ENCODE measurements around the gene DACT1.

DACT1 gene

GRCh38 chr14:58629281-58629680 lies 8.5 kb upstream of the DACT1 start:
- H3F3A ChIP-seq (ENCODE audit: insufficient read depth, low read length), result no peaks in the 10 kb centered on the region
- no peak overlapping the region for H3K27ac ChIP-seq (ENCODE audit: low read depth, low read length, poor library complexity, severe bottlenecking)
- H2AFZ ChIP-seq (ENCODE audit: low read length), result no peak overlapping the region
- TF ChIP-seq EZH2 (IDR thresholded peaks at IDR 0.05; ENCODE audit: borderline replicate concordance, low read length), result no peak
- no peak for TF ChIP-seq CTCF (IDR thresholded peaks at IDR 0.05; ENCODE audit: low read length)
- H3K9me2 ChIP-seq (ENCODE audit: low read depth, low read length), result no peaks in the 10 kb centered on the region
- no peak overlapping the region for H3K4me2 ChIP-seq (ENCODE audit: low read length)
- H3K36me3 ChIP-seq (ENCODE audit: insufficient read depth, low read length), result no peaks in the 10 kb centered on the region
- no peaks in the 10 kb centered on the region for H4K20me1 ChIP-seq (ENCODE audit: insufficient read depth, low read length)
- no peaks in the 10 kb centered on the region for H3K79me2 ChIP-seq (ENCODE audit: insufficient read depth, low read length)
- H3K4me3 ChIP-seq (ENCODE audit: low read depth, low read length, poor library complexity, severe bottlenecking), result no peak overlapping the region
- no peaks in the 10 kb centered on the region for H3K4me1 ChIP-seq (ENCODE audit: insufficient read depth, low read length, severe bottlenecking)
- H3K27me3 ChIP-seq (ENCODE audit: insufficient read depth, low read length), result no peaks in the 10 kb centered on the region
- H3K9ac ChIP-seq (ENCODE audit: low read length), result no peak overlapping the region
- no peaks in the 10 kb centered on the region for H3K9me3 ChIP-seq (ENCODE audit: low read length)

GRCh38 chr14:58631732-58632131 lies 6.0 kb upstream of the DACT1 start:
- Histone ChIP-seq H3K4me3 (ENCODE audit: low read depth, low read length, poor library complexity, severe bottlenecking) (no peak overlapping the region), H4K20me1 (ENCODE audit: insufficient read depth, low read length) (no peaks in the 10 kb centered on the region), H3K9ac (ENCODE audit: low read length) (no peak overlapping the region), H2AFZ (ENCODE audit: low read length) (no peak overlapping the region), H3K79me2 (ENCODE audit: insufficient read depth, low read length) (no peaks in the 10 kb centered on the region), H3K4me2 (ENCODE audit: low read length) (no peak overlapping the region), H3K36me3 (ENCODE audit: insufficient read depth, low read length) (no peaks in the 10 kb centered on the region), H3K9me3 (ENCODE audit: low read length) (no peaks in the 10 kb centered on the region), H3K27me3 (ENCODE audit: insufficient read depth, low read length) (no peaks in the 10 kb centered on the region), H3F3A (ENCODE audit: insufficient read depth, low read length) (no peaks in the 10 kb centered on the region), H3K9me2 (ENCODE audit: low read depth, low read length) (no peaks in the 10 kb centered on the region), H3K4me1 (ENCODE audit: insufficient read depth, low read length, severe bottlenecking) (no peaks in the 10 kb centered on the region), H3K27ac (ENCODE audit: low read depth, low read length, poor library complexity, severe bottlenecking) (no peak overlapping the region)
- no peak for TF ChIP-seq CTCF (IDR thresholded peaks at IDR 0.05; ENCODE audit: low read length)
- TF ChIP-seq EZH2 (IDR thresholded peaks at IDR 0.05; ENCODE audit: borderline replicate concordance, low read length), result no peak

GRCh38 chr14:58633831-58634230 lies 3.9 kb upstream of the DACT1 start:
- TF ChIP-seq CTCF (IDR thresholded peaks at IDR 0.05; ENCODE audit: low read length) (no peak), EZH2 (IDR thresholded peaks at IDR 0.05; ENCODE audit: borderline replicate concordance, low read length) (no peak)
- no peaks in the 10 kb centered on the region for H3K9me3 ChIP-seq (ENCODE audit: low read length)
- H3K27me3 ChIP-seq (ENCODE audit: insufficient read depth, low read length), result peaks cover 2% of the 10 kb centered on the region; the same call in 1 of the 2 replicates
- H3K4me3 ChIP-seq (ENCODE audit: low read depth, low read length, poor library complexity, severe bottlenecking), result no peak overlapping the region
- H3K9ac ChIP-seq (ENCODE audit: low read length), result no peak overlapping the region
- H4K20me1 ChIP-seq (ENCODE audit: insufficient read depth, low read length), result no peaks in the 10 kb centered on the region
- peaks cover 4% of the 10 kb centered on the region for H3K4me1 ChIP-seq (ENCODE audit: insufficient read depth, low read length, severe bottlenecking)
- H3K36me3 ChIP-seq (ENCODE audit: insufficient read depth, low read length), result no peaks in the 10 kb centered on the region
- H3K4me2 ChIP-seq (ENCODE audit: low read length), result no peak overlapping the region
- H2AFZ ChIP-seq (ENCODE audit: low read length), result no peak overlapping the region
- no peak overlapping the region for H3K27ac ChIP-seq (ENCODE audit: low read depth, low read length, poor library complexity, severe bottlenecking)
- no peaks in the 10 kb centered on the region for H3K79me2 ChIP-seq (ENCODE audit: insufficient read depth, low read length)
- no peaks in the 10 kb centered on the region for H3K9me2 ChIP-seq (ENCODE audit: low read depth, low read length)
- no peaks in the 10 kb centered on the region for H3F3A ChIP-seq (ENCODE audit: insufficient read depth, low read length)
